OCI-LY7 (cell line): ENCODE measurements around the gene INHBE.

Source experiments
- EZH2phosphoT487 ChIP-seq: fragments of 200-600 bp; sonication (generic); IDR thresholded peaks from 2 replicates; pipeline ENCODE4 v1.6.1; 2018; ENCODE audit warnings: low read depth, borderline replicate concordance, mild to moderate bottlenecking, mixed run types, antibody characterized with exemption, low read length, moderate library complexity, mixed read lengths
- TF ChIP-seq, protein P1 (sequence below): fragments of 200-600 bp; sonication (generic); conservative IDR thresholded peaks from 2 replicates; pipeline ENCODE4 v1.5.1; 2014; ENCODE audit warnings: mild to moderate bottlenecking, antibody characterized with exemption, low read length, moderate library complexity, mixed read lengths

DNA sequence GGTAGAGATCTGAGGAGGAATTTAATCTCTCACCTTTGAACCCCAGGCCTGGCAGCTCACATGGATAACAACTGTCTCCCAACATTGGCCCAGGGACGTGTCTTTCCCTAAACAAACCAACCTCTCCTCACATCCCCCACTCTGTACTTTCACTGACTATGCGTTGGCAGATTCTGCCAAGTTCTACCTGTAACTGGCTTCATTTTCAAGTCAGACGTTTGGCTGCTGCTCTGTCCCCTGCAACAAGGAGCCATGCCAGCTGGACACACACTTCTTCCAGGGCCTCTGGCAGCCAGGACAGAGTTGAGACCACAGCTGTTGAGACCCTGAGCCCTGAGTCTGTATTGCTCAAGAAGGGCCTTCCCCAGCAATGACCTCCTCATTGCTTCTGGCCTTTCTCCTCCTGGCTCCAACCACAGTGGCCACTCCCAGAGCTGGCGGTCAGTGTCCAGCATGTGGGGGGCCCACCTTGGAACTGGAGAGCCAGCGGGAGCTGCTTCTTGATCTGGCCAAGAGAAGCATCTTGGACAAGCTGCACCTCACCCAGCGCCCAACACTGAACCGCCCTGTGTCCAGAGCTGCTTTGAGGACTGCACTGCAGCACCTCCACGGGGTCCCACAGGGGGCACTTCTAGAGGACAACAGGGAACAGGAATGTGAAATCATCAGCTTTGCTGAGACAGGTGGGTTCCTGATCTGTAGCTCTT is 20.4 kb upstream of the INHBE start, which contains the start of gene INHBC:
- TF ChIP-seq, protein P1, sequence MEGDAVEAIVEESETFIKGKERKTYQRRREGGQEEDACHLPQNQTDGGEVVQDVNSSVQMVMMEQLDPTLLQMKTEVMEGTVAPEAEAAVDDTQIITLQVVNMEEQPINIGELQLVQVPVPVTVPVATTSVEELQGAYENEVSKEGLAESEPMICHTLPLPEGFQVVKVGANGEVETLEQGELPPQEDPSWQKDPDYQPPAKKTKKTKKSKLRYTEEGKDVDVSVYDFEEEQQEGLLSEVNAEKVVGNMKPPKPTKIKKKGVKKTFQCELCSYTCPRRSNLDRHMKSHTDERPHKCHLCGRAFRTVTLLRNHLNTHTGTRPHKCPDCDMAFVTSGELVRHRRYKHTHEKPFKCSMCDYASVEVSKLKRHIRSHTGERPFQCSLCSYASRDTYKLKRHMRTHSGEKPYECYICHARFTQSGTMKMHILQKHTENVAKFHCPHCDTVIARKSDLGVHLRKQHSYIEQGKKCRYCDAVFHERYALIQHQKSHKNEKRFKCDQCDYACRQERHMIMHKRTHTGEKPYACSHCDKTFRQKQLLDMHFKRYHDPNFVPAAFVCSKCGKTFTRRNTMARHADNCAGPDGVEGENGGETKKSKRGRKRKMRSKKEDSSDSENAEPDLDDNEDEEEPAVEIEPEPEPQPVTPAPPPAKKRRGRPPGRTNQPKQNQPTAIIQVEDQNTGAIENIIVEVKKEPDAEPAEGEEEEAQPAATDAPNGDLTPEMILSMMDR = no peak
- no peak for TF ChIP-seq EZH2phosphoT487
